ENCODE results near the gene CYREN. TPM values are rescaled to one million over a fixed set of nuclear protein-coding genes. Genes with fewer than 3 reads are reported as not detected.

The CYREN gene
- total and polyA plus RNA-seq, 9 of the 15 experiments (the other 6 are each of a cell fraction or from before 2014, with no cell fraction given): 13.9 to 108 (median 88.8) TPM

DNA sequence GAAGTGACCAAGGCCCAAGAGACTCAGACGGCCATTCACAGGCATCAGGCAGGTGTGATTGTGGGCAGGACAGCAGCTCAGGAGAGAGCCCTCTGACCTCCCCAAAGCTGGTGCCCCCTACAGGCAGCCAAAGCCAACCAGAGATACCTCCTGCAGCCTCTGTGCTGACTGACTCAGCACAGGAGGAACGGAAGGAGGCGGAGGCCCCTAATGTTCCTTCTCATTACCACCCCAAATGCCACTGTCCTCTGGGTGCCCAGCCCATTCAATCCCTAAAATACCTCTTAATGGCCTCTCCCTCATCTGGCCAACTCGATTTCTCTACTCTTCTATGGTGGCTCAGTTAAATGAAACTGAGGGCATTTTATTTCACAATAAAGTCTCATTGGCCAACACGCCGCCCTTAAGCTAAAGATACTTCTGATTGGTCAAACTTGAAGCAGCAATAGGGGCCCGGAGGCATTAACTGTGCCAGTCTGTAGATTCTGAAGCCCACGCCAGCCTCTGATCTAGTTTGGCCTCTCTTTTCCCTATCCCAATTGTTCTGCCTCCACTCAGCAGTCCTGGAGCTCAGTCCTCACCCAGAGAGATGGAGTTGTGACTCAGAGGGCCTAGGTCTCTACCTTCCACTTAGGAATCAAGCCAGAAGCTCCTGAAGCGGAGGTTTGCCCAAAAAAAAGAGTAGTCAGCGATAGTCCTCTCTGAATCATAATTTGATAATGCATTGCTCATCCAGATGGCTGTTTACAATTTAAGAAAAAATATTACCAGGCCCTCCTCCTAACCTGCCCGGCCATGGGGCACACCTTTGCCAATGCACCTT, 1.2 kb downstream of the CYREN start (continued):
- TF ChIP-seq FOS (IDR thresholded peaks at IDR 0.05; ENCODE audit: extremely low read depth, insufficient read length) (no peak), TCF7L2 (IDR thresholded peaks at IDR 0.05; ENCODE audit: low read depth, low read length) (no peak), SUPT5H (IDR thresholded peaks at IDR 0.05) (0 out of 2 replicates have a peak, but pooled peaks have one; percentile 25), ZNF41 (CRISPR knock-in tag; conservative IDR thresholded peaks at IDR 0.05) (no peak), TGIF2 (CRISPR knock-in tag; IDR thresholded peaks at IDR 0.05) (no peak), ZNF592 (IDR thresholded peaks at IDR 0.05) (peak; percentile 62; the same call in 1 of the 2 replicates), ZBTB34 (CRISPR knock-in tag; IDR thresholded peaks at IDR 0.05) (no peak), ETV6 (IDR thresholded peaks at IDR 0.05; ENCODE audit: borderline replicate concordance in 1 of 2, low read depth in 2 of 2, low read length in 1 of 2) (no peak), ETV6 (CRISPR knock-in tag; IDR thresholded peaks at IDR 0.05; ENCODE audit: borderline replicate concordance) (no peak), KDM4B (IDR thresholded peaks at IDR 0.05; ENCODE audit: borderline replicate concordance in 2 of 2, low read depth in 1 of 2) (0 out of 4 replicates have a peak, but pooled peaks of 1 of the 2 experiments have one; percentile 22), HDAC1 (IDR thresholded peaks at IDR 0.05) (no peak), RHOXF2B (CRISPR knock-in tag; conservative IDR thresholded peaks at IDR 0.05) (no peak), ZNF174 (CRISPR knock-in tag; IDR thresholded peaks at IDR 0.05) (no peak), C11orf30 (IDR thresholded peaks at IDR 0.05; ENCODE audit: low read depth) (peak; percentile 71), ZBTB12 (CRISPR knock-in tag; IDR thresholded peaks at IDR 0.05) (no peak), PPARD (CRISPR knock-in tag; IDR thresholded peaks at IDR 0.05) (no peak)
- TF ChIP-seq, protein P1, sequence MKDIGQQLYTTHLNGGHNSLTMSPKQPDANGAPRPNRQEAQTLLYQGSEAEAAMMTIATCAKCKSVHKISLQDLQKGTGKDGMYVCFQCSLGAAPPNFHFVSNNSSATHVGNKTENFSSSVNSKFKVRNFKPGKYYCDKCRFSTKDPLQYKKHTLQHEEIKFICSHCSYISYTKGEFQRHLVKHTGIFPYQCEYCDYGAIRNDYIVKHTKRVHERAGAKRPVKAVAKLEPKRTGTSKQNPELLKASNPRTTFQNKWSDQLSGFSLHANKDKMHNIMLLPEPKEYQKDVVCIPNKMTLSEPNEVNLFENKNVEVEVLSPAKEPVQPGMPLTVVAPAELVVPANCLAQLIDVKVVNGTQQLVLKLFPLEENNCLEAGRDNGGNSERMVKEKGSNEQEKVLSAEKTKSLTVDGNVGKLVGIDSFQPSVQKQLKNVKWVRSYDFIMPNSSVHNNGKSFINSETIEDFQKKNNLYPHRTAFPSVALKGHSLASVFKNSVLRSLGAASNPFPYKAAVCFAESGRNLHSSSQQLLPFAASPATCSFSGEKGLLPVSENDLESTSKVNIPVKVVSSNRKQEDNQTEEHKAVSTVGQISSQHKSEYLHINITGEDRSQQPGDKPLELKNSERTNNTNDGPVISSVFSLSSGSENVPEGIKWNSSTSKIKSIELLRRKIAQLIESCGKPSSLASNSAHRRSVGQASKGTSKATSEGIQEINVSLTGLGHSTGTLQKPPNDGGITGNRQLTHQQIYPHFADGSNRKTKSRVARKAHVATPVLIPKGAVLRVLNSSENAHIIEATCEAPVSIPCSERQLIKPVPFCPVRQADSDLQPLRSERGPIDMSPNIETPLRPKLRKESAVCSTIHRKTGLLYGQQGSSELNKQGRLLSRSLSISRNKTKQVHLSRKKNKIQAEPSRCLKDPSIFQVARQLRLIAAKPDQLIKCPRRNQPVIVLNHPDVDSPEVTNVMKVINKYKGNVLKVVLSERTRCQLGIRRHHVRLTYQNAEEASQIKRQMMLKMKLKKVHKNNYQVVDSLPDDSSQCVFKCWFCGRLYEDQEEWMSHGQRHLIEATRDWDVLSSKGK (CRISPR knock-in tag; IDR thresholded peaks at IDR 0.05): no peak
